ENCODE data around the gene MSH6.
A peak's percentile ranks its signal among the peaks of the same experiment; 100 is the strongest.

The MSH6 gene

GRCh38 chr2:47783486-47784351, 774 bp downstream of the MSH6 start:
- peak; percentile 72 for DNase-seq

- DNase-seq = no peak
Measured at GRCh38 chr2:47784352-47784851, 1.5 kb downstream of the MSH6 start.

DNA sequence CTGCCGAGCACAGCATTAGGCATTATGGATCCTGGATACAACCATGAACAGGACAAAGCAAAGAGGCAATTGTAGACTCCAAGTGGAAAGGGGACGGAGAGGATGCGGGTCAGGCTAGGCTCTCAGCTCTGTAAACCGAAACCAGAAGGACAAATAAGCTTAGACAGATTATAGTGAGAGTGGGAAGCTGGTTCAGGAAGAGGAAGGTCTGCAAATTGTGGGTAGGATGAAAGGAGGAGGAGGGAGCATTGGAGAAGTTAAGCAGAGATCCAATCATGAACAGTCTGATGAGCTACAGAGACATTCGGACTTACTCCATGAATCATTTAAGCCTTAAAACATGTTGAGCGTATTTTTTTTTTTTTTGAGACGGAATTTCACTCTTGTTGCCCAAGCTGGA, 3.0 kb downstream of the MSH6 start:
- DNase-seq = no peak

DNA sequence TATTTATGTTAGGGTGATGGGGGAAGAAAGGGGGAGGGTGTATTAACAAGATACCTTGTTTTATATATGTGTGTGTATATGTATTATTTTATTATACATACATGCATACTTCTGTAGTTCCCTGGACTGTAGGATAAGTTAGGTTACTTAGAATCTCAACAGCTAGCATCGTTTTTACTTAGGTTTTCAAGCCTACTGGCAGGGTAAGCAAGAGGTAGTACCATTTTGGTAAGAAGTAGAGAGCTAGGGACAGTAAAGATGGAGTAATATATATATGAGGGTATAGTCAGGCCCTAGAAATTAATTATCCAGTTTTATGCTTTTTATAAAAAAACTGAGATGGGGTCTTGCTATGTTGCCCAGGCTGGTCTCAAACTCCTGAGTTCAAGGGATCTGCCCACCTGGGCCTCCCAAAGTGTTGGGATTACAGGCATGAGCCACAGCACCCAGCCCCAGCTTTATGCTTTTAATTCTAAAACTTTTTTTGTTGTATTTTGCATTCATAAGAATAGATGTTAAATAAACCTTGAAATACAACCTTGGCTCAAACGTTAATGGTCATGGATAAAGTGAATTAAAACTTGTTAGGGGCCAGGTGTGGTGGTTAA, 13.2 kb downstream of the MSH6 start:
- no peak for DNase-seq

GRCh38 chr2:47798631-47799030, 15.7 kb downstream of the MSH6 start:
- no peak for DNase-seq

DNA sequence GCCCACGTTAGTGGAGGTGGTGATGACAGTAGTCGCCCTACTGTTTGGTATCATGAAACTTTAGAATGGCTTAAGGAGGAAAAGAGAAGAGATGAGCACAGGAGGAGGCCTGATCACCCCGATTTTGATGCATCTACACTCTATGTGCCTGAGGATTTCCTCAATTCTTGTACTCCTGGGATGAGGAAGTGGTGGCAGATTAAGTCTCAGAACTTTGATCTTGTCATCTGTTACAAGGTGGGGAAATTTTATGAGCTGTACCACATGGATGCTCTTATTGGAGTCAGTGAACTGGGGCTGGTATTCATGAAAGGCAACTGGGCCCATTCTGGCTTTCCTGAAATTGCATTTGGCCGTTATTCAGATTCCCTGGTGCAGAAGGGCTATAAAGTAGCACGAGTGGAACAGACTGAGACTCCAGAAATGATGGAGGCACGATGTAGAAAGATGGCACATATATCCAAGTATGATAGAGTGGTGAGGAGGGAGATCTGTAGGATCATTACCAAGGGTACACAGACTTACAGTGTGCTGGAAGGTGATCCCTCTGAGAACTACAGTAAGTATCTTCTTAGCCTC, 16.2 kb downstream of the MSH6 start:
- no peak for DNase-seq

- DNase-seq = no peak
Measured at GRCh38 chr2:47801118-47801517, 18.2 kb downstream of the MSH6 start.

- no peak for DNase-seq
Measured at GRCh38 chr2:47803363-47803762, 20.4 kb downstream of the MSH6 start.

- DNase-seq = no peak
Measured at GRCh38 chr2:47803770-47804169, 20.8 kb downstream of the MSH6 start.

DNA sequence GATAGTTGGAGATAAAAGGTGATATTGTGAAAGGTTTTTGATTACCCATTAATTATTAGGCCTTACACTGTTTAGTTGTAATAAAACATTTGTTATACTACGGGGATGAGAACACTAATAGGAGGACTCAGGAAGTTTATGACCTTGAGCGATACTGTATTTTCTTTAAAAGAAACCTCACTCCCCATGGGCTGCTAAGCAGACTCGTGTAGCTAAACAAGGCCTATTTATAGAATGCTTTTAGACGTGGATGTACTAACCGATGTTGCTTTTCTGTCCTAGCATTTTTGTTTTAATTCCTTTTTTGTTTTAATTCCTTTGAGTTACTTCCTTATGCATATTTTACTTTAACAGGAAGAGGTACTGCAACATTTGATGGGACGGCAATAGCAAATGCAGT, 22.9 kb downstream of the MSH6 start:
- no peak for DNase-seq

DNA sequence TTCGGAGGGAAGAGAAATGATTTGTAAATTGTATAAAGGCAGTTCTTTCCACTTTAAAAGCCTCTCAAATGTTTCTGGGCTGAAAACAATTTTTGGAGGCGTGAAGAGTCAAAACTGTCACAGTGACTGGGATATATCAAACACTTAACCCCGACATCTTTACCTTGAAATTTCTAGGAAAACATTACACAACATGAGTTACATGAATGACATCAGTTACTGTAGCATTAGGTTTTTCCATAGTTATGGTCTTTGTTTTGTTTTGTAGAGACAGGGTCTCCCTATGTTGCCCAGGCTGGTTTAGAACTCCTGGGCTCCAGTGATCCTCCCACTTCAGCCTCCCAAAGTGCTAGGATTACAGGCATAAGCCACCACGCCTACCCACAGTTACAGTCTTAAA, 25.7 kb downstream of the MSH6 start:
- no peak for DNase-seq

- no peak for DNase-seq
Measured at GRCh38 chr2:47809903-47810302, 27.0 kb downstream of the MSH6 start.

GRCh38 chr2:47810850-47811249, 27.9 kb downstream of the MSH6 start:
- DNase-seq = no peak

GRCh38 chr2:47811668-47812067, 28.7 kb downstream of the MSH6 start:
- no peak for DNase-seq

- DNase-seq = no peak
Measured at GRCh38 chr2:47815764-47816163, 32.8 kb downstream of the MSH6 start.

DNA sequence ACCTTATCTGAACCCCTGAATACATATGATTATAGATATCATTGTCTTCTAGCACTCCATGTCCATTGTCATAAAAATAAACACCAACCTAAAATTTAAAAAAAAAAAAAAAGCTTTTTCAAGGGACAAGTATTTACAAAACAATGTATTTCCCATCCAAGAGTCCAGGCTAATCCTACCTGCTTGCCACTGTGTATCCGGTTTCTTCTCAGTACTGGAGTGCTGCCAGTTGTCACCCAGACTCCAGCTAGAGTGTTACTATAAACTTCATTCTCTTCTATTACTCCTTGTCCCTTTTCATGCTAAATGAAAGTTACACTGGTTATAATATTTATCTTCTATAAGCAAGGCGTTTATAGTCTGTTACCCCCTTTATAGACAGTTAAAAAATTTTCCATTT, 35.8 kb downstream of the MSH6 start:
- DNase-seq = no peak

GRCh38 chr2:47819834-47820233, 36.9 kb downstream of the MSH6 start:
- DNase-seq = no peak

GRCh38 chr2:47822518-47822917, 39.6 kb downstream of the MSH6 start:
- DNase-seq = no peak

DNA sequence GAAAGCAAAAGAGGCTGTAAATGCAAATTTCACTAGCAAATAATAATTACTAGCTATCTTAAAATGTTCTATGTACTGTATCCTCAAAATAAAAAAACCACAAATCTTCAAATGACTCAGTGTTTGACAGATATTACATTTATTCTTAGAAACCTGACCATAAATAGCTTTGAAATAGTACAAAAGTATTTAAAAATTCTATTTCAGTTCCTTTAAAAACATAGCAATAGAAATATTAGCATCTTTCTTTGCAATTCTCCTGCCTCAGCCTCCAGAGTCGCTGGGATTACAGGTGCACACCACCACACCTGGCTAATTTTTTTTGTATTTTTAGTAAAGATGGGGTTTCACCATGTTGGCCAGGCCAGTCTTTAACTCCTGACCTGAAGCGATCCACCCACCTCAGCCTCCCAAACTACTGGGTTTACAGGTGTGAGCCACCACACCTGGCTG, 50.6 kb downstream of the MSH6 start:
- DNase-seq = no peak

DNA sequence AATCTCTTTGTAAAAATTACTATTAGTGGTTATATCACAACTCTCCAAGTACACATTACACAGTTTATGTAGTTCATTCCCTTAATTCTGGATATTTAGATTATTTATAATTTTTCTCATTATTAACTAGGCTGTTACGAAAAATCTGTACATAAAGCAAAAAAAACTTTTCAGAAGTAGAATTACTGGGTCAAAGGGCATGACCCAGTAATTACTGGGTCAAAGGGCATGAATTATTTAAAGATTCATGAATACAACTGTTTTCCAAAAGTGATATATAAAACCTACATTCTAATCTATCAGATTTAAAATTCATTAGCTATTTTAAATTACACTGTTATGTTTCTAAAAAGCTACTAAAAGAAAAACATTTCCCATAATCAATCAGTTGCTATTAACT, 55.3 kb downstream of the MSH6 start:
- DNase-seq = no peak

DNA sequence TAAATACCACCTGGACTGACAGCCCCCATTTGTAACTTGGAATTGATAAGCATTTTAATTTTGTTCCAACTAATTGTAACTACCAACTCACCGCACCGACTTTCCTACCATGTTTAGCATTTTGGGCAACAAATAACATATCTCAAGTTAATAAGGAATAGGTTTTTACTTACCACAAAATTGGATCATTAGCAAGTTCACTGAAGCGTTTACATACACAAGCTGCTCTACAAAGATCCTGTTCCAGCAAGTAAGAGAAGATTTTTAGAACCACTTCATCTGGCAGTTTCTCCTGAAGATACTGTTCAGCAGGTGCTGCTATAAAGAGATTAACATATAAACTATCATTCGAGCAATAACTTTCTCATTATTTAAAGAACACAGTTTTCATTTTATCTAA, 55.7 kb downstream of the MSH6 start:
- no peak for DNase-seq

- no peak for DNase-seq
Measured at GRCh38 chr2:47842846-47843245, 59.9 kb downstream of the MSH6 start.

GRCh38 chr2:47843407-47843806, 60.5 kb downstream of the MSH6 start:
- no peak for DNase-seq

DNA sequence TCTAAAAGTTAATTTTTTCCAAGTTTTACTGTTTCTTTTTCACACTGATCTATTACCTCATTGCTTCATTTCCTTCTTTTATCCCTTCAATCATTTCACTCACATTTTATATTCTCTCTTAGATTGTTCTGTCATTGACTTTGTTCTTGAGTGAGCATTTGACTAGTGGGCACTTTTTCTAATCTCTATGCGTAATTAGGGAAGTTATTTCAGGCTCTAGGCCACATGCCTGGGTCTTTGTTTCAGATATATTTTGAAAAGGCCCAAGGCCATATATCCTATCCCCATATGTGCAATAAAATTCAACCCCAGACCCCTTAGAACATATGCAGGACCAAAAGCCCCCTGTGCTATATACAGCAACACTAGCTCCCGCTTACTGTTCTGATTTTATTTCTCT, 61.2 kb downstream of the MSH6 start:
- no peak for DNase-seq
